Measurements from ENCODE around the gene FHL3.

The FHL3 gene

GRCh38 chr1:38012363-38013226 is 7.3 kb upstream of the FHL3 start, which contains the start of gene UTP11:
UTP11 (plus strand) TSS chr1:38012734; CDS start chr1:38012803, 69 bp downstream.
- DNase-seq = peak; percentile 85

GRCh38 chr1:38009841-38010180 is 4.5 kb upstream of the FHL3 start:
- DNase-seq = no peak

- no peak for DNase-seq
Observed at GRCh38 chr1:38009088-38009840, 4.0 kb upstream of the FHL3 start.

- DNase-seq = no peak
Observed at GRCh38 chr1:38006008-38006828, 904 bp upstream of the FHL3 start.

GRCh38 chr1:38004284-38005108 is 818 bp downstream of the FHL3 start:
- no peak for DNase-seq

- no peak for DNase-seq
Observed at GRCh38 chr1:38003261-38004250, 1.8 kb downstream of the FHL3 start.

- DNase-seq = no peak
Observed at GRCh38 chr1:38000529-38001455, 4.5 kb downstream of the FHL3 start.

GRCh38 chr1:38000233-38000528 is 5.1 kb downstream of the FHL3 start:
- no peak for DNase-seq

GRCh38 chr1:37999430-38000232 is 5.7 kb downstream of the FHL3 start:
- DNase-seq = no peak

GRCh38 chr1:37998913-37999429 is 6.3 kb downstream of the FHL3 start:
- DNase-seq = no peak

GRCh38 chr1:37998089-37998808 is 7.1 kb downstream of the FHL3 start:
- no peak for DNase-seq

- no peak for DNase-seq
Observed at GRCh38 chr1:37997256-37998088, 7.8 kb downstream of the FHL3 start.

- DNase-seq = no peak
Observed at GRCh38 chr1:37995751-37996345, 9.5 kb downstream of the FHL3 start.

GRCh38 chr1:37994886-37995566 is 10.3 kb downstream of the FHL3 start:
- DNase-seq = no peak

- peak; percentile 32 for DNase-seq
Observed at GRCh38 chr1:37989361-37989930, 15.9 kb downstream of the FHL3 start.

- DNase-seq = no peak
Observed at GRCh38 chr1:37987679-37988078, 17.6 kb downstream of the FHL3 start.
